Stomach smooth muscle (tissue), 2 donors: ENCODE measurements around the gene MT1B.

ENCODE experiments used
- H3K27ac ChIP-seq: one replicate; pipeline ENCODE4 v1.7.0; 2013; ENCODE audit warnings: mild to moderate bottlenecking, low read length, inconsistent platforms
- H3K27me3 ChIP-seq, 2 donors: one replicate each; pipeline ENCODE4 v1.7.0; 2013; ENCODE audit warnings: low read length in 2 of 2; ENCODE audit not compliant: insufficient read depth in 2 of 2, control insufficient read depth in 1 of 2
- H3K36me3 ChIP-seq, 2 donors: one replicate each; pipeline ENCODE4 v1.7.0; 2013; ENCODE audit warnings: low read length in 2 of 2; ENCODE audit not compliant: control insufficient read depth in 2 of 2, insufficient read depth in 2 of 2
- H3K4me1 ChIP-seq: one replicate; pipeline ENCODE4 v1.7.0; 2013; ENCODE audit warnings: low read length; ENCODE audit not compliant: control insufficient read depth, insufficient read depth
- H3K4me3 ChIP-seq, 2 donors: one replicate each; pipeline ENCODE4 v1.7.0; 2013; ENCODE audit warnings: low read length in 2 of 2
- H3K9ac ChIP-seq, 2 donors: one replicate each; pipeline ENCODE4 v1.7.0; 2013; ENCODE audit warnings: low read length in 2 of 2, mild to moderate bottlenecking in 1 of 2
- H3K9me3 ChIP-seq, 2 donors: one replicate each; pipeline ENCODE4 v1.7.0; 2013; ENCODE audit warnings: low read length in 2 of 2; ENCODE audit not compliant: control insufficient read depth in 2 of 2
- donor health status: healthy.
- donor health status: Pancreatic carcinoma.

The MT1B gene

DNA sequence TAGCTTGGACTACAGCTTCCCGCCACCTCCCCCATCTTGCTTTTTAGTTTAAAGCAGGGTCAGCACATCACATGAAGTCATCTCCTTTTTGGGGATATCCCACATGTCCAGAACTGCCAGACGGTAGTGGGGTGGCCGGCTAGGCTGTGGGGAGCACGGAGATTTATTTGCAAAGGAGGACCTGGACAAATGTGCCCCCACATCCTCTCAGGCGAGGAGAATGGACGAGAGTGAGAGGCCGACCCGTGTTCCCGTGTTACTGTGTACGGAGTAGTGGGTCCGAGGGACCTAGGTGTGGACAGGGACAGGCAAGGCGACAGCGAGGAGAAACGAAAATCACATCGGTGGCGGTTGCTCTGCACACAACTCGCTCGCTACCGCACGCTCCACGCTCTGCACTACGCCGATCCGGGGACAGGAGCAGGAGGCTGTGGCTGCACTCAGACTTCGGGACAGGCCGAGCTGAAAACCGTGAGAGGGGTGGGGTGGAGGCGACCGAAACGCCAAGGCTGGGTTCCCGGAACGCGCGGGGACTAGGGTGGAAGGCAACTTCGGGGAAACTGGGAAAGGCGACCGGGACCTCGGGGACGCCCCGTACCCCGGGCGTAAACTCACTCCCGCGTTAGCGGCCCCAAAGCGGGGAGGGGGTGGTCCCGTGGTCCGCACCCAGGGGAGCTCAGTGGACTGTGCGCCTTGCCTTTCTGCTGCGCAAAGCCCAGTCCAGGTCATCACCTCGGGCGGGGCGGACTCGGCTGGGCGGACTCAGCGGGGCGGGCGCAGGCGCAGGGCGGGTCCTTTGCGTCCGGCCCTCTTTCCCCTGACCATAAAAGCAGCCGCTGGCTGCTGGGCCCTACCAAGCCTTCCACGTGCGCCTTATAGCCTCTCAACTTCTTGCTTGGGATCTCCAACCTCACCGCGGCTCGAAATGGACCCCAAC lies 13.6 kb upstream of the MT1B start, which contains the start of gene MT1A:
TSS of gene MT1A (plus strand) at position 853 of the 937 bp plus-strand sequence. CDS start at position 926, 73 bp downstream.
- Histone ChIP-seq H3K27ac (peak within 1 kb of the TSS; percentile 49), H3K4me3 (peak within 1 kb of the TSS; percentile 57 to 75), H3K36me3 (no peaks in the 10 kb centered on the region), H3K27me3 (peaks cover 39 to 70% of the 10 kb centered on the region in 2 donors), H3K4me1 (peaks cover 17% of the 10 kb centered on the region), H3K9me3 (no peaks in the 10 kb centered on the region), H3K9ac (peak within 1 kb of the TSS; percentile 30 to 75)

DNA sequence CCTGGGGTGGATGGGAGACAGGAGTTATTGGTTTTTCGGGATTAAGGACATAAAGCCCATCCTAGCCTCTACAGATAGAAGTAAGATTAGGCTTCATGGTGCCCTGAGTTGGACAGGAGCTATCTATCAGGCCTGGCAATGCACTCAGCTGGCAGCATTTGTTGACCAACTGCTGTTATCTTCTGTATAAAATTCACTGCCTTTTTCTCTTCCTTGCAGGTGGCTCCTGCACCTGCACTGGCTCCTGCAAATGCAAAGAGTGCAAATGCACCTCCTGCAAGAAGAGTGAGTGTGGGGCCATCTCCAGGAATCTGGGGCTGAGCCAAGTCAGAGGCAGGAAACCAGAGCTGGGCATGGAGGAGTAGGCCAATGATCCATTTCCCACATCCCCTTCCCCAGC lies 12.6 kb upstream of the MT1B start:
- peaks cover 26% of the 10 kb centered on the region for H3K4me1 ChIP-seq
- peak overlapping the region in 1 of 2 donors; percentile 57 for H3K4me3 ChIP-seq
- peak overlapping the region in 1 of 2 donors; percentile 30 for H3K9ac ChIP-seq
- H3K36me3 ChIP-seq = no peaks in the 10 kb centered on the region
- no peak overlapping the region for H3K27ac ChIP-seq
- H3K27me3 ChIP-seq = peaks cover 39 to 76% of the 10 kb centered on the region in 2 donors
- no peaks in the 10 kb centered on the region for H3K9me3 ChIP-seq

DNA sequence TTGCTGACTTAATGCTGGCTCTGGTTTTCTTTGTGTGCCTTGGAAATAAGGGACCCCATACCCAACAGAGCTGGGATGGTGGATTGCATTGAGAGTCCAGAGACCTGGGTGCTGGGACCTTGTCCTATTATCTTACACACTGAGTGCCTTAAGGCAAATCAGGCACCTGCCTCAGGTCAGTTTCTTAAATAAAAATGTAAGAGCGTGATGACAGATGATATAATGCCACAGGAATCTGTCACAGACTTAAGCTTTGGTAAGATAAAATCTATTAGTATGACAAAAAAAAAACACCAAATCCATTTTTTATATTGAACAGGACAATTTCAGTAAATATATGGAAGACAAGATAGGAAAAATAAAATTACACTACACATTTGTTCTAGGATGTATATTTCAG lies 11.6 kb upstream of the MT1B start:
- no peaks in the 10 kb centered on the region for H3K9me3 ChIP-seq
- no peak overlapping the region for H3K27ac ChIP-seq
- no peak overlapping the region for H3K9ac ChIP-seq
- H3K27me3 ChIP-seq = peaks cover 43 to 80% of the 10 kb centered on the region in 2 donors
- H3K4me1 ChIP-seq = peaks cover 24% of the 10 kb centered on the region
- H3K36me3 ChIP-seq = no peaks in the 10 kb centered on the region
- H3K4me3 ChIP-seq = no peak overlapping the region

DNA sequence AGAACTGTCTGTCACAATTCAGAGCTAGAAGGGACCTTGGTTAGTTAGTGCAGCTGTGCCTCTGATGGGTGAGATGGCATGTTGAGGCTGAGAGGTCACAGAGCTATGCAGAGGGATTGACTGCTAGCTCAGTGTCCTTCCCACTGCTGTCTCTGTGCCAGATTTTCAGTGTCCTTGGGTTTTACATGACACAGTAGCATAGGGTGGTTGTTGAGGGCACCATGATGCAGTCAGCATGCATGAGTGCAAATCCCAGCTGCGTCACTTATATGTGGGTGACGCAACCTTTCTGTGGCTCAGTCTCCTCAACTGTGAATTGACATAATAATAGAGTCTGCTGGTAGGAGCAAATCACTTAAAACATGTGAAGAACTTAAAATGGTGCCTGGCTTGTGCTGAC lies 10.5 kb upstream of the MT1B start:
- no peaks in the 10 kb centered on the region for H3K9me3 ChIP-seq
- H3K9ac ChIP-seq = no peak overlapping the region
- peaks cover 38 to 71% of the 10 kb centered on the region in 2 donors for H3K27me3 ChIP-seq
- no peak overlapping the region for H3K4me3 ChIP-seq
- H3K36me3 ChIP-seq = no peaks in the 10 kb centered on the region
- H3K4me1 ChIP-seq = peaks cover 22% of the 10 kb centered on the region
- H3K27ac ChIP-seq = no peak overlapping the region

DNA sequence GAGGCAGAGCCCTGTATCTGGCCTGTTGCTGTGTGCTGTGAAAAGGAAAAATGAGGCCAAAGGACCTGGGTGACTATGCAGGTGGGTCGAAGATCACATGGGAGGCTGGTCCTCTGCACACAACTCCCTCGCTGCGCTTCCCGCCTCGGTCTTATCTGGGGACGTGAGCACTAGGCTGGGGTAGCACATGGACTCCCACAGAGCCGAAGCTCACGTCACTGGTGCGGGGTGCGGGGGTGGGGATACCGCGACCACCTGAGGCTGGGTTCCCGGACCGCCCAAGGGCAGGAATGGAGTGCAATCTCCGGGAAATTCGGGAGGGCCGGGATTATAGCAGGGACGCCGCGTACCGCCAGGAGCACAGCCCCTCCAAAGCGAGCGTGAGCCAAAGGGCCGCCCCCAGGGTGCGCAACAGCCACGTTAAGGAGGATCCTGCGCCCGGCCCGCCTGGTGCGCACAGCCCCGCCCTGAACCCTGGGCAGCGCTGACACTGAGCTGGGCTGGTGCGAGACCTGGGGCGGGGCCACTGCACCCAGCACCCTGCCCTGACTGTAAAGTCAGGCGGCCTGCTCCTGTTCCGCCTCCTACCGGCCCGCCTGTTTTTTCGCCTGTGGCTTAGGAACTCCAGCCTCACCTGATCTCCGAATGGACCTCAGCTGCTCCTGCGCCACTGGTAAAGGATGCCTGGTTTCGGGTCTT lies 8.5 kb upstream of the MT1B start:
- Histone ChIP-seq H3K4me1 (peaks cover 18% of the 10 kb centered on the region), H3K36me3 (no peaks in the 10 kb centered on the region), H3K27me3 (peaks cover 36 to 71% of the 10 kb centered on the region in 2 donors), H3K4me3 (peak overlapping the region; percentile 25 to 62), H3K9me3 (no peaks in the 10 kb centered on the region), H3K9ac (no peak overlapping the region), H3K27ac (peak overlapping the region; percentile 37)

DNA sequence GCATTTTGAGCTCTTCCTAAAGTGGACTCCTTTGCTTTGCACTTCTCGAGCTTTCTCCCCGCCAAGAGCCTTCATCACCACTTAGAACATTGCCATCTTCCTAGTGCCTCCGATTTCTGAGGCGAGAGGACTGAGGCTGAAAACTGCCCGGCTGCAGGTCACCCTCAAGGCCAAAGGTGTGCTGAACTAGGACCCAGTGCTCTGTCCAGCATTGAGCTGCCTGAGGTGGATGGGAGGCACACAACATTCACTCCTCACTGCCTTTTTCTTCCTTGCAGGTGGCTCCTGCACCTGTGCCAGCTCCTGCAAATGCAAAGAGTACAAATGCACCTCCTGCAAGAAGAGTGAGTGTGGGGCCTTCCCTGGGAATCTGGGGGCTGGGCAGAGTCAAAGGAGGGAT lies 7.9 kb upstream of the MT1B start:
- H3K27me3 ChIP-seq = peaks cover 40 to 71% of the 10 kb centered on the region in 2 donors
- no peak overlapping the region for H3K9ac ChIP-seq
- H3K9me3 ChIP-seq = no peaks in the 10 kb centered on the region
- no peaks in the 10 kb centered on the region for H3K36me3 ChIP-seq
- peak overlapping the region in 1 of 2 donors; percentile 62 for H3K4me3 ChIP-seq
- no peak overlapping the region for H3K27ac ChIP-seq
- H3K4me1 ChIP-seq = peaks cover 13% of the 10 kb centered on the region

DNA sequence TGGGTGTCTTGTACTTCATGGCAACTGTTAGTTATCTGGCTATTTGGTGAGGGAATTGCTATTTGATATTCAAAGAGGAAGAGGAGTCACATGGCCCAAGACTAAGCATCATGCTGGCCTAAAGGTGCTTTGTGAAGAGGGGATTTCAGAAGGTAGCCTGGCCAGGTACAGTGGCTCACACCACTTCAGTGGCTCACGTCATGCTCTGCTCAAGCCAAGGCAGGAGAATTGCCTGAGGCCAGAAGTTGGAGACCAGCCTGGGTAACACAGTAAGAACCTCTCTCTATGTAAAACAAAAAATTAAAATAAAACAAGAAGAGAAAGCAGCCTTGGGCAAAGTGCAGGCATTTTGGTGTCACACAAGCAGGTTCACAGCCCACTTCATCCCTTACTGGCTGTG lies 6.4 kb upstream of the MT1B start:
- Histone ChIP-seq H3K27me3 (peaks cover 37 to 67% of the 10 kb centered on the region in 2 donors), H3K4me3 (no peak overlapping the region), H3K27ac (no peak overlapping the region), H3K36me3 (no peaks in the 10 kb centered on the region), H3K9ac (no peak overlapping the region), H3K4me1 (peaks cover 13% of the 10 kb centered on the region), H3K9me3 (no peaks in the 10 kb centered on the region)

DNA sequence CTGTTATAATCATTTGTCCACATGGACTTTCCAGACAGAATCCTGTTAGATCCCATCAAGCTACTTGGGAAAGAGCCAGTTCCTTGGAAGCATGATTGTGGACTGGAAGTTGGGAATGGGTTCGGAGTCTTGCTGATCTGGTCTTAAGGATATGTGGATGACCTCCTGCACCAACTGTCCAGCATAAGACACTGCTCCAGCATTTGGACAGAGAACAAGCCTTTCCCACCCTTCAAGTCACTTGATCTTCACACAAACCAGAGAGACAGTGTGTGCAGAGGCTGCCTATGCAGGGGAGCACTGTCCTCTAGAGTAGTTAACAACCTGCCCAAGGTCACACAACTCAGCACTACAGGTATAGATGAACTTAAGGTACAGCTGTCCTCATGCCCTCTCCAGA lies 5.8 kb upstream of the MT1B start:
- Histone ChIP-seq H3K4me1 (peaks cover 13% of the 10 kb centered on the region), H3K27me3 (peaks cover 34 to 65% of the 10 kb centered on the region in 2 donors), H3K27ac (no peak overlapping the region), H3K9ac (no peak overlapping the region), H3K4me3 (no peak overlapping the region), H3K9me3 (no peaks in the 10 kb centered on the region), H3K36me3 (no peaks in the 10 kb centered on the region)

DNA sequence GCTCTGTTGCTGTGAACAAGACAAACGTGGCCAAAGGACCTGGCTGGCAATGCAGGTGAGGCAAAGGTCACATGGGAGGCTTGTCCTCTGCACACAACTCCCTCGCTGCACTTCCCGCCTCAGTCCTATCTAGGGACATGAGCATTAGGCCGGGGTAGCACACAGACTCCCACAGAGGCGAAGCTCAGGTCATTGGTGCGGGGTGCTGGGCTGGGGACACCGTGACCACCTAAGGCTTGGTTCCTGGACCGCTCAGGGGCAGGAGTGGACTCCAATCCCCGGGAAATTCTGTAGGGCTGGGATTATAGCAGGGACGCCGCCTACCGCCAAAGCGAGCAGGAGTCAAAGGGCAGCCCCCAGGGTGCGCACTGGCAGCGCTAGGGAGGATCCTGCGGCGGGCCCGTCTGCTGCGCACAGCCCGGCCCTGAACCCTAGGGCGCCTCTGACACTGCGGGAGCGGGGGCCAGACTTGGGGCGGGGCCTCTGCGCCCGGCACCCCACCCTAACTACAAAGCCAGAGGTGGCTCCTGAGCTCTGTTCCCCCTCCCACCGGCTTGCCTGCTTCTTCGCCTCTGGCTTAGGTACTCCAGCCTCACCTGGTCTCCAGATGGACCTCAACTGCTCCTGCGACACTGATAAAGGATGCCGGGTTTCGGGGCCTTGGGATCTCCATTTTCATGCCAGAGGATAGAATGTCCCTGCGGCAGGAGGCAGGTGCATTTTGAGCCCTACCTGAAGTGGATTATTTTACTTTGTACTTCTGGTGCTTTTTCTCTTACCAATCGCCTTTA lies 3.9 kb upstream of the MT1B start:
- no peaks in the 10 kb centered on the region for H3K36me3 ChIP-seq
- no peak overlapping the region for H3K27ac ChIP-seq
- H3K9ac ChIP-seq = no peak overlapping the region
- H3K4me3 ChIP-seq = no peak overlapping the region
- H3K9me3 ChIP-seq = no peaks in the 10 kb centered on the region
- peaks cover 27 to 52% of the 10 kb centered on the region in 2 donors for H3K27me3 ChIP-seq
- peaks cover 11% of the 10 kb centered on the region for H3K4me1 ChIP-seq

DNA sequence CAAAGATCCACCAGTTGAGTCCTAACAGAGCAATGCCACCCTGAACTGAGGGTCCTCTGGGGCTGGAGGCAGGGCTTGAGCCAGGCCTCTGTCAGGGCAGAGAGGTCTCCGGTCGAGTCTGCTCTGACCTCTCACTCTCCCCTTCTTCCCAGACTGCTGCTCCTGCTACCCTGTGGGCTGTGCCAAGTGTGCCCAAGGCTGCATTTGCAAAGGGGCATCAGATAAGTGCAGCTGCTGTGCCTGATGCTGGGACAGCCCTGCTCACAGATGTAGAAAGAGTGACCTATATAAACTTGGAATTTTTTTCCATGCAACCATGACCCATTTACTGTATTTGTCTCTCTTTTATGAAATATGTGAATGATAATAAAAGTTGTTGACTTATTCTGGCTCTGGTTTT lies 2.4 kb upstream of the MT1B start:
- no peak overlapping the region for H3K4me3 ChIP-seq
- no peaks in the 10 kb centered on the region for H3K9me3 ChIP-seq
- H3K36me3 ChIP-seq = no peaks in the 10 kb centered on the region
- H3K27ac ChIP-seq = no peak overlapping the region
- no peak overlapping the region for H3K9ac ChIP-seq
- peaks cover 25 to 38% of the 10 kb centered on the region in 2 donors for H3K27me3 ChIP-seq
- no peaks in the 10 kb centered on the region for H3K4me1 ChIP-seq
